HEK293 (cell line): ENCODE measurements around the gene ARHGEF28.

Experiments used
- CTCF ChIA-PET: fragments of 350-600 bp; formaldehyde crosslinking; extraction: SDS; loops from one replicate; lab custom pipeline; 2021; ENCODE audit warnings: antibody characterized with exemption; lab: Yijun Ruan, JAX
- POLR2A ChIA-PET: fragments of 300-600 bp; formaldehyde crosslinking; extraction: SDS; loops from one replicate; lab custom pipeline; 2020; ENCODE audit warnings: antibody characterized with exemption, inconsistent platforms; lab: Yijun Ruan, JAX
- H3K27ac ChIP-seq: fragments of 200-500 bp; sonication (Bioruptor generic); 2 replicates; pipeline ENCODE4 v1.5.1; 2014; ENCODE audit warnings: low read depth, low read length, control low read depth, inconsistent platforms; ENCODE audit errors: extremely low read depth
- H3K36me3 ChIP-seq, 2 experiments: fragments of 200-500 bp in 1 of 2; sonication (Bioruptor generic) in 1 of 2; 1 replicate in 1 of 2; 2 replicates in 1 of 2; pipeline ENCODE4 v1.5.1; 2014 to 2017; ENCODE audit warnings: inconsistent platforms in 2 of 2, low read length in 2 of 2; ENCODE audit not compliant: control insufficient read depth in 2 of 2, insufficient read depth in 1 of 2
- H3K4me1 ChIP-seq: fragments of 200-500 bp; sonication (Bioruptor generic); 2 replicates; pipeline ENCODE4 v1.5.1; 2014; ENCODE audit warnings: mild to moderate bottlenecking, low read length, inconsistent platforms; ENCODE audit not compliant: control insufficient read depth, insufficient read depth
- H3K4me3 ChIP-seq: 2 replicates; pipeline ENCODE4 v1.5.1; 2011; ENCODE audit warnings: low read depth, mild to moderate bottlenecking, control low read depth, low read length, moderate library complexity
- H3K9me3 ChIP-seq: fragments of 200-500 bp; sonication (Bioruptor generic); 2 replicates; pipeline ENCODE4 v1.5.1; 2014; ENCODE audit warnings: low read depth, low read length, inconsistent platforms; ENCODE audit not compliant: control insufficient read depth, insufficient read depth
- GLIS1 ChIP-seq: fragments of 450-650 bp; formaldehyde crosslinking; IDR thresholded peaks from 2 replicates; pipeline ENCODE4 v1.5.1; 2016; ENCODE audit warnings: missing biosample characterization, missing genetic modification characterization
- KLF1 ChIP-seq: fragments of 450-650 bp; formaldehyde crosslinking; IDR thresholded peaks from 2 replicates; pipeline ENCODE4 v1.5.1; 2016; ENCODE audit warnings: missing biosample characterization, missing genetic modification characterization
- KLF10 ChIP-seq: fragments of 450-650 bp; IDR thresholded peaks from 2 replicates; pipeline ENCODE4 v1.5.1; 2018; ENCODE audit warnings: missing biosample characterization, mild to moderate bottlenecking, missing genetic modification characterization
- KLF7 ChIP-seq: fragments of 450-650 bp; formaldehyde crosslinking; IDR thresholded peaks from 2 replicates; pipeline ENCODE4 v1.5.1; 2016; ENCODE audit warnings: missing biosample characterization, missing genetic modification characterization, borderline replicate concordance
- PRDM1 ChIP-seq: fragments of 450-650 bp; formaldehyde crosslinking; IDR thresholded peaks from 2 replicates; pipeline ENCODE4; 2016; ENCODE audit warnings: missing biosample characterization, missing genetic modification characterization
- SP2 ChIP-seq: fragments of 450-650 bp; formaldehyde crosslinking; IDR thresholded peaks from 2 replicates; pipeline ENCODE4 v1.5.1; 2016; ENCODE audit warnings: missing biosample characterization, missing genetic modification characterization
- ZBTB1 ChIP-seq: fragments of 450-650 bp; formaldehyde crosslinking; IDR thresholded peaks from 2 replicates; pipeline ENCODE4 v1.5.1; 2016; ENCODE audit warnings: missing biosample characterization, missing genetic modification characterization
- ZBTB10 ChIP-seq: fragments of 450-650 bp; formaldehyde crosslinking; IDR thresholded peaks from 2 replicates; pipeline ENCODE4 v1.5.1; 2016; ENCODE audit warnings: missing biosample characterization, missing genetic modification characterization
- ZBTB17 ChIP-seq: fragments of 450-650 bp; formaldehyde crosslinking; IDR thresholded peaks from 2 replicates; pipeline ENCODE4 v1.5.1; 2016; ENCODE audit warnings: missing biosample characterization, missing genetic modification characterization
- ZBTB20 ChIP-seq: fragments of 450-650 bp; formaldehyde crosslinking; IDR thresholded peaks from 2 replicates; pipeline ENCODE4 v1.5.1; 2016; ENCODE audit warnings: missing biosample characterization, missing genetic modification characterization
- ZBTB8A ChIP-seq: fragments of 450-650 bp; formaldehyde crosslinking; IDR thresholded peaks from 2 replicates; pipeline ENCODE4 v1.5.1; 2016; ENCODE audit warnings: missing biosample characterization, missing genetic modification characterization
- ZFHX2 ChIP-seq: fragments of 450-650 bp; formaldehyde crosslinking; conservative IDR thresholded peaks from 2 replicates; pipeline ENCODE4 v1.5.1; 2016; ENCODE audit warnings: missing biosample characterization, missing genetic modification characterization
- ZIC2 ChIP-seq: fragments of 450-650 bp; formaldehyde crosslinking; IDR thresholded peaks from 2 replicates; pipeline ENCODE4 v1.5.1; 2016; ENCODE audit warnings: missing biosample characterization, missing genetic modification characterization
- ZNF133 ChIP-seq: fragments of 450-650 bp; formaldehyde crosslinking; IDR thresholded peaks from 2 replicates; pipeline ENCODE4 v1.5.1; 2016; ENCODE audit warnings: missing biosample characterization, missing genetic modification characterization
- ZNF18 ChIP-seq: fragments of 450-650 bp; formaldehyde crosslinking; IDR thresholded peaks from 2 replicates; pipeline ENCODE4 v1.5.1; 2016; ENCODE audit warnings: missing biosample characterization, missing genetic modification characterization
- ZNF221 ChIP-seq: fragments of 450-650 bp; formaldehyde crosslinking; IDR thresholded peaks from 2 replicates; pipeline ENCODE4 v1.5.1; 2017; ENCODE audit warnings: missing biosample characterization, missing genetic modification characterization, borderline replicate concordance
- ZNF23 ChIP-seq: fragments of 450-650 bp; formaldehyde crosslinking; IDR thresholded peaks from 2 replicates; pipeline ENCODE4 v1.5.1; 2016; ENCODE audit warnings: missing biosample characterization, missing genetic modification characterization, borderline replicate concordance
- ZNF302 ChIP-seq: fragments of 450-650 bp; formaldehyde crosslinking; IDR thresholded peaks from 2 replicates; pipeline ENCODE4 v1.5.1; 2016; ENCODE audit warnings: missing biosample characterization, missing genetic modification characterization, low read depth
- ZNF362 ChIP-seq: fragments of 450-650 bp; formaldehyde crosslinking; IDR thresholded peaks from 2 replicates; pipeline ENCODE4 v1.5.1; 2016; ENCODE audit warnings: missing biosample characterization, missing genetic modification characterization
- ZNF449 ChIP-seq: fragments of 450-650 bp; formaldehyde crosslinking; IDR thresholded peaks from 2 replicates; pipeline ENCODE4 v1.5.1; 2017; ENCODE audit warnings: missing biosample characterization, mild to moderate bottlenecking, missing genetic modification characterization, moderate library complexity
- ZNF501 ChIP-seq: fragments of 450-650 bp; formaldehyde crosslinking; IDR thresholded peaks from 2 replicates; pipeline ENCODE4 v1.5.1; 2016; ENCODE audit warnings: missing biosample characterization, missing genetic modification characterization
- ZNF610 ChIP-seq: fragments of 450-650 bp; formaldehyde crosslinking; IDR thresholded peaks from 2 replicates; pipeline ENCODE4 v1.5.1; 2016; ENCODE audit warnings: missing biosample characterization, missing genetic modification characterization, borderline replicate concordance
- ZNF626 ChIP-seq: fragments of 450-650 bp; sonication (Bioruptor Pico); formaldehyde crosslinking; IDR thresholded peaks from 2 replicates; pipeline ENCODE4 v1.5.1; 2018; ENCODE audit warnings: missing biosample characterization, missing genetic modification characterization, inconsistent platforms
- ZNF629 ChIP-seq: fragments of 450-650 bp; formaldehyde crosslinking; IDR thresholded peaks from 2 replicates; pipeline ENCODE4 v1.5.1; 2017; ENCODE audit warnings: missing biosample characterization, missing genetic modification characterization

ARHGEF28 gene

GRCh38 chr5:73625944-73626811 is at the start of gene ARHGEF28 (continued):
- TF ChIP-seq ZNF302 (tag by site-specific recombination) (no peak), GLIS1 (tag by site-specific recombination) (0 out of 2 replicates have a peak, but pooled peaks have one; percentile 4), PRDM1 (tag by site-specific recombination) (peak; percentile 20; the same call in 1 of the 2 replicates), ZNF629 (tag by site-specific recombination) (peak; percentile 38), ZNF626 (tag by site-specific recombination) (no peak), KLF10 (tag by site-specific recombination) (peak; percentile 69), ZBTB10 (tag by site-specific recombination) (peak; percentile 60), ZNF449 (peak; percentile 50; the same call in 1 of the 2 replicates), KLF7 (tag by site-specific recombination) (peak; percentile 69; the same call in 1 of the 2 replicates), ZIC2 (tag by site-specific recombination) (peak; percentile 75), ZBTB20 (tag by site-specific recombination) (peak; percentile 55; the same call in 1 of the 2 replicates), ZBTB8A (peak; percentile 96), KLF1 (tag by site-specific recombination) (peak; percentile 81), ZBTB1 (no peak), ZBTB17 (tag by site-specific recombination) (peak; percentile 83), SP2 (tag by site-specific recombination) (peak; percentile 22; the same call in 1 of the 2 replicates), ZFHX2 (tag by site-specific recombination) (peak; percentile 28), ZNF610 (tag by site-specific recombination) (peak; percentile 70; the same call in 1 of the 2 replicates), ZNF133 (tag by site-specific recombination) (no peak), ZNF23 (tag by site-specific recombination) (no peak), ZNF501 (tag by site-specific recombination) (peak; percentile 71; the same call in 1 of the 2 replicates)

GRCh38 chr5:73582285-73583145 is 43.5 kb upstream of the ARHGEF28 start:
- POLR2A ChIA-PET = no interaction called here
- H3K27ac ChIP-seq = no peak overlapping the region
- no peak overlapping the region for H3K4me3 ChIP-seq
- H3K36me3 ChIP-seq = peaks cover 33 to 38% of the 10 kb centered on the region in 2 experiments
- H3K9me3 ChIP-seq = no peaks in the 10 kb centered on the region
- H3K4me1 ChIP-seq = 0 out of 2 replicates have a peak, but pooled peaks cover 2% of the 10 kb centered on the region
- CTCF ChIA-PET = interaction anchor here (0.6 to 2.1 kb wide), 4 partner anchors 9 to 131 kb away, joined by 3 to 18 read pairs (median 4); no protein-coding TSS in a partner anchor
- TF ChIP-seq ZBTB8A (0 out of 2 replicates have a peak, but pooled peaks have one; percentile 21), ZNF221 (tag by site-specific recombination) (no peak), ZNF362 (tag by site-specific recombination) (no peak), ZNF18 (tag by site-specific recombination) (0 out of 2 replicates have a peak, but pooled peaks have one; percentile 24)
